Central memory CD8-positive, alpha-beta T cell (primary cell): ENCODE measurements around the gene SPP1.

Experiments
- ATAC-seq: fragments of 150-1000 bp; cut with Tn5 transposase; replicated peaks from 2 replicates; pipeline ENCODE4 v1.10.0; 2022; ENCODE audit warnings: mild to moderate bottlenecking, moderate FRiP score, moderate number of reproducible peaks; ENCODE audit not compliant: poor library complexity, severe bottlenecking; ENCODE audit errors: extremely low read depth
- DNase-seq, 2 donors: peaks; one replicate each; pipeline ENCODE4 v3.0.0; 2021; ENCODE audit warnings: low spot score in 2 of 2
- H3K27ac Mint-ChIP-seq: one replicate; pipeline ENCODE4 v1.8.0; 2022; ENCODE audit warnings: low read depth, mild to moderate bottlenecking, moderate library complexity, mixed read lengths
- H3K27me3 Mint-ChIP-seq: one replicate; pipeline ENCODE4 v1.8.0; 2022; ENCODE audit warnings: mixed read lengths
- H3K36me3 Mint-ChIP-seq: one replicate; pipeline ENCODE4 v1.8.0; 2022; ENCODE audit warnings: mild to moderate bottlenecking, moderate library complexity, mixed read lengths; ENCODE audit not compliant: insufficient read depth
- H3K4me1 Mint-ChIP-seq: one replicate; pipeline ENCODE4 v1.8.0; 2022; ENCODE audit warnings: mixed read lengths
- H3K4me3 Mint-ChIP-seq: one replicate; pipeline ENCODE4 v1.8.0; 2022; ENCODE audit warnings: mild to moderate bottlenecking, moderate library complexity, mixed read lengths
- H3K9me3 Mint-ChIP-seq: one replicate; pipeline ENCODE4 v1.8.0; 2022; ENCODE audit warnings: mixed read lengths

SPP1 gene

GRCh38 chr4:87941537-87942392 is 33.7 kb upstream of the SPP1 start:
- no peaks in the 10 kb centered on the region for H3K9me3 Mint-ChIP-seq
- H3K27me3 Mint-ChIP-seq: peaks cover 22% of the 10 kb centered on the region
- ATAC-seq (no peak), DNase-seq (no peak)
- no peaks in the 10 kb centered on the region for H3K36me3 Mint-ChIP-seq
- H3K4me3 Mint-ChIP-seq: no peak overlapping the region
- no peak overlapping the region for H3K27ac Mint-ChIP-seq
- H3K4me1 Mint-ChIP-seq: no peaks in the 10 kb centered on the region

GRCh38 chr4:87943660-87944149 is 31.8 kb upstream of the SPP1 start:
- no peak overlapping the region for H3K4me3 Mint-ChIP-seq
- DNase-seq (no peak), ATAC-seq (no peak)

GRCh38 chr4:87944967-87945366 is 30.5 kb upstream of the SPP1 start:
- no peak overlapping the region for H3K27ac Mint-ChIP-seq
- H3K27me3 Mint-ChIP-seq: peaks cover 10% of the 10 kb centered on the region
- DNase-seq: no peak
- H3K4me3 Mint-ChIP-seq: no peak overlapping the region
- no peaks in the 10 kb centered on the region for H3K36me3 Mint-ChIP-seq
- H3K9me3 Mint-ChIP-seq: no peaks in the 10 kb centered on the region
- ATAC-seq: no peak
- H3K4me1 Mint-ChIP-seq: no peaks in the 10 kb centered on the region

More at GRCh38 chr4:87943660-87944149, 31.8 kb upstream of the SPP1 start:
- Mint-ChIP-seq H3K36me3 (no peaks in the 10 kb centered on the region), H3K27ac (no peak overlapping the region), H3K4me1 (no peaks in the 10 kb centered on the region), H3K9me3 (no peaks in the 10 kb centered on the region), H3K27me3 (peaks cover 10% of the 10 kb centered on the region)

GRCh38 chr4:87946766-87947165 is 28.7 kb upstream of the SPP1 start:
- Mint-ChIP-seq H3K9me3 (no peaks in the 10 kb centered on the region), H3K4me3 (no peak overlapping the region), H3K4me1 (no peaks in the 10 kb centered on the region), H3K27ac (no peak overlapping the region), H3K36me3 (no peaks in the 10 kb centered on the region), H3K27me3 (peaks cover 11% of the 10 kb centered on the region)
- DNase-seq: no peak
- no peak for ATAC-seq

- ATAC-seq (no peak), DNase-seq (no peak)
- H3K27ac Mint-ChIP-seq: no peak overlapping the region
- H3K27me3 Mint-ChIP-seq: peaks cover 11% of the 10 kb centered on the region
- no peak overlapping the region for H3K4me3 Mint-ChIP-seq
- no peaks in the 10 kb centered on the region for H3K9me3 Mint-ChIP-seq
- H3K4me1 Mint-ChIP-seq: no peaks in the 10 kb centered on the region
- no peaks in the 10 kb centered on the region for H3K36me3 Mint-ChIP-seq
Measured at GRCh38 chr4:87947381-87948160, 27.9 kb upstream of the SPP1 start.

- Mint-ChIP-seq H3K9me3 (no peaks in the 10 kb centered on the region), H3K27me3 (peaks cover 12% of the 10 kb centered on the region), H3K36me3 (no peaks in the 10 kb centered on the region), H3K4me3 (no peak overlapping the region), H3K4me1 (no peaks in the 10 kb centered on the region), H3K27ac (no peak overlapping the region)
- ATAC-seq (no peak), DNase-seq (no peak)
Measured at GRCh38 chr4:87949961-87950360, 25.6 kb upstream of the SPP1 start.

GRCh38 chr4:87950493-87950892 is 25.0 kb upstream of the SPP1 start:
- Mint-ChIP-seq H3K4me3 (no peak overlapping the region), H3K9me3 (no peaks in the 10 kb centered on the region), H3K4me1 (no peaks in the 10 kb centered on the region), H3K27ac (no peak overlapping the region), H3K27me3 (peaks cover 17% of the 10 kb centered on the region), H3K36me3 (no peaks in the 10 kb centered on the region)
- no peak for ATAC-seq
- no peak for DNase-seq

GRCh38 chr4:87950936-87951511 is 24.5 kb upstream of the SPP1 start:
- no peak for ATAC-seq
- Mint-ChIP-seq H3K4me1 (no peaks in the 10 kb centered on the region), H3K36me3 (no peaks in the 10 kb centered on the region), H3K9me3 (no peaks in the 10 kb centered on the region), H3K4me3 (no peak overlapping the region), H3K27ac (no peak overlapping the region), H3K27me3 (peaks cover 23% of the 10 kb centered on the region)
- no peak for DNase-seq

GRCh38 chr4:87953826-87954225 is 21.7 kb upstream of the SPP1 start:
- H3K27ac Mint-ChIP-seq: no peak overlapping the region
- no peak for DNase-seq
- no peaks in the 10 kb centered on the region for H3K36me3 Mint-ChIP-seq
- ATAC-seq: no peak
- H3K9me3 Mint-ChIP-seq: no peaks in the 10 kb centered on the region
- H3K27me3 Mint-ChIP-seq: peaks cover 24% of the 10 kb centered on the region
- no peak overlapping the region for H3K4me3 Mint-ChIP-seq
- H3K4me1 Mint-ChIP-seq: no peaks in the 10 kb centered on the region

GRCh38 chr4:87956501-87956900 is 19.0 kb upstream of the SPP1 start:
- no peaks in the 10 kb centered on the region for H3K36me3 Mint-ChIP-seq
- H3K27me3 Mint-ChIP-seq: peaks cover 36% of the 10 kb centered on the region
- DNase-seq: no peak
- no peak overlapping the region for H3K27ac Mint-ChIP-seq
- ATAC-seq: no peak
- no peak overlapping the region for H3K4me3 Mint-ChIP-seq
- H3K4me1 Mint-ChIP-seq: no peaks in the 10 kb centered on the region
- no peaks in the 10 kb centered on the region for H3K9me3 Mint-ChIP-seq

GRCh38 chr4:87957061-87957460 is 18.5 kb upstream of the SPP1 start:
- H3K4me1 Mint-ChIP-seq: no peaks in the 10 kb centered on the region
- DNase-seq (no peak), ATAC-seq (no peak)
- H3K9me3 Mint-ChIP-seq: no peaks in the 10 kb centered on the region
- no peak overlapping the region for H3K4me3 Mint-ChIP-seq
- H3K27me3 Mint-ChIP-seq: peaks cover 32% of the 10 kb centered on the region
- H3K27ac Mint-ChIP-seq: no peak overlapping the region
- H3K36me3 Mint-ChIP-seq: no peaks in the 10 kb centered on the region

GRCh38 chr4:87961993-87962392 is 13.5 kb upstream of the SPP1 start:
- H3K27ac Mint-ChIP-seq: no peak overlapping the region
- ATAC-seq: no peak
- no peaks in the 10 kb centered on the region for H3K36me3 Mint-ChIP-seq
- H3K4me3 Mint-ChIP-seq: no peak overlapping the region
- peaks cover 13% of the 10 kb centered on the region for H3K27me3 Mint-ChIP-seq
- no peaks in the 10 kb centered on the region for H3K9me3 Mint-ChIP-seq
- H3K4me1 Mint-ChIP-seq: no peaks in the 10 kb centered on the region
- no peak for DNase-seq
